ENCODE data around the gene CDH2.

GRCh38 chr18:28065793-28066186 lies 111.1 kb downstream of the CDH2 start:
- TF ChIP-seq CTCF (conservative IDR thresholded peaks at IDR 0.05; ENCODE audit: low read depth, low read length) (no peak), EZH2 (IDR thresholded peaks at IDR 0.05; ENCODE audit: borderline replicate concordance, low read depth, low read length, poor library complexity, severe bottlenecking) (no peak)

Measured in A673 (cell line).